Thyroid gland (tissue), 4 donors: ENCODE results near the gene ALDH3B2.

Experiments used
- POLR2A ChIP-seq, 2 donors: fragments of 450-650 bp; IDR thresholded peaks; one replicate each; pipeline ENCODE4 v1.6.1; 2017; ENCODE audit warnings: antibody characterized with exemption in 2 of 2, mild to moderate bottlenecking in 2 of 2, moderate library complexity in 1 of 2
- TF ChIP-seq, protein P1 (sequence below), 6 experiments: fragments of 200-600 bp in 3 of 6; fragments of 450-650 bp in 3 of 6; sonication (generic) in 3 of 6; IDR thresholded peaks; one replicate each; pipeline ENCODE4 v1.5.1; 2016 to 2019; ENCODE audit warnings: antibody characterized with exemption in 6 of 6, mild to moderate bottlenecking in 2 of 6, inconsistent platforms in 1 of 6, moderate library complexity in 1 of 6

DNA sequence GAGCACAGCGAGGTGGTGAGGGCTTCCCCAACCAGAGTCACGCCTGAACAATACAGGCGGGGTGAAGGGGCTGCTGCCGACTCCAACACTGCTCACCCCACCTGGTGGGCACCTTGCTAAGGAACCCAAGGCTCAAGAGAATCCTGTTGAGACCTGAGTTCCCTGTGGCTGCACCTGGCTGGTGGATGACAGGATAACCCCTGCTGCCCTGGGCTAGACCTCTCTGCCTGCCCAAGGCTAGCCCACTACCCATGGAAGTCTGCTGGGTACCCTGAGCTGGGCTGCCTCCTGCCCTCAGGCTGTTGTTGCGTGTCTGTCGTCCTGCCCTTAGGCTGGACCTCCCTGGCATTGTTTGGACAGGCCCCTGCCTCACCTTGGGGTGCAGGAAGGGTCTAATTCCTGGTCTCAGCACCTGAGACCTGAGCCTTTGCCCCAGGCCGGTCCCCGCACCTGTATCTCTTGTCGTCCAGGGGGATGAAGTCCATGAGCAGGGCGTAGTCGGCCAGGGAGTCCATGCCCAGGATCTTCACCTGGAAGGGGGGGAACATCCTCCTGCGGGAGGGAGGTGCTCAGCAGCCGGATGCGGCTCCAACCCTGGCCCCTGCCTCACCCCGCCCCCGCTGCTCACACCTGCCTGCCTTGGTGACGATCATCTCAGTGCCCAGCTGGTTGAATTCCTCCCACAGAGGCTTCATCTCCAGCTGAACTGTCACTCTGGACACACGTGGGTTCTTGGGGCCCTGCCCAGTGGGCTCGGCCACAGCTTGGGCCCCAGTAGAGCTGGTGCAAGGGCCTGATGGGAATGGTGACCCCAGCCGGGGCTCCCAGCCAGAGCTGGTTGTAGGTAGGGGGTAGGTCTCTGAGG lies 39.8 kb downstream of the ALDH3B2 start:
- TF ChIP-seq, protein P1, sequence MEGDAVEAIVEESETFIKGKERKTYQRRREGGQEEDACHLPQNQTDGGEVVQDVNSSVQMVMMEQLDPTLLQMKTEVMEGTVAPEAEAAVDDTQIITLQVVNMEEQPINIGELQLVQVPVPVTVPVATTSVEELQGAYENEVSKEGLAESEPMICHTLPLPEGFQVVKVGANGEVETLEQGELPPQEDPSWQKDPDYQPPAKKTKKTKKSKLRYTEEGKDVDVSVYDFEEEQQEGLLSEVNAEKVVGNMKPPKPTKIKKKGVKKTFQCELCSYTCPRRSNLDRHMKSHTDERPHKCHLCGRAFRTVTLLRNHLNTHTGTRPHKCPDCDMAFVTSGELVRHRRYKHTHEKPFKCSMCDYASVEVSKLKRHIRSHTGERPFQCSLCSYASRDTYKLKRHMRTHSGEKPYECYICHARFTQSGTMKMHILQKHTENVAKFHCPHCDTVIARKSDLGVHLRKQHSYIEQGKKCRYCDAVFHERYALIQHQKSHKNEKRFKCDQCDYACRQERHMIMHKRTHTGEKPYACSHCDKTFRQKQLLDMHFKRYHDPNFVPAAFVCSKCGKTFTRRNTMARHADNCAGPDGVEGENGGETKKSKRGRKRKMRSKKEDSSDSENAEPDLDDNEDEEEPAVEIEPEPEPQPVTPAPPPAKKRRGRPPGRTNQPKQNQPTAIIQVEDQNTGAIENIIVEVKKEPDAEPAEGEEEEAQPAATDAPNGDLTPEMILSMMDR (IDR thresholded peaks at IDR 0.05) = no peak
- TF ChIP-seq POLR2A (IDR thresholded peaks at IDR 0.05) = no peak
